Activated CD8-positive, alpha-beta memory T cell treated with anti-CD3 and anti-CD28 coated beads, Interleukin-2, amount 10 ng/mL, durations not matched to agents 7 days and 5 days (primary cell): ENCODE measurements around the gene OPA3. TPM values are rescaled to one million over a fixed set of nuclear protein-coding genes. Genes with fewer than 3 reads are reported as not detected.

Experiments used
- ATAC-seq: fragments of 150-1000 bp; cut with Tn5 transposase; one replicate; pipeline ENCODE4 v1.10.0; 2021; ENCODE audit warnings: moderate library complexity
- CTCF ChIA-PET: fragments of 350-600 bp; sonication (Branson Sonifier 250); formaldehyde crosslinking; loops from one replicate; lab custom pipeline; 2021; ENCODE audit warnings: antibody characterized with exemption; lab: Charles Lee
- DNase-seq: peaks from one replicate; pipeline ENCODE4 v3.0.0-alpha.2; 2020
- H3K27ac Mint-ChIP-seq: one replicate; pipeline ENCODE4 v1.8.0; 2021; ENCODE audit warnings: mild to moderate bottlenecking, mixed read lengths
- H3K27me3 Mint-ChIP-seq: one replicate; pipeline ENCODE4 v1.8.0; 2021; ENCODE audit warnings: mixed read lengths
- H3K36me3 Mint-ChIP-seq: one replicate; pipeline ENCODE4 v1.8.0; 2021; ENCODE audit warnings: mild to moderate bottlenecking, mixed read lengths
- H3K4me1 Mint-ChIP-seq: one replicate; pipeline ENCODE4 v1.8.0; 2021; ENCODE audit warnings: mixed read lengths
- H3K4me3 Mint-ChIP-seq: one replicate; pipeline ENCODE4 v1.8.0; 2021; ENCODE audit warnings: mild to moderate bottlenecking, moderate library complexity, mixed read lengths
- H3K9me3 Mint-ChIP-seq: one replicate; pipeline ENCODE4 v1.8.0; 2022; ENCODE audit warnings: low read depth, mixed read lengths
- total RNA-seq, 2 experiments: library from RNA; stranded (reverse); gene quantifications; one replicate each; pipeline ENCODE4 v1.2.3, GENCODE V29; 2021

Gene OPA3
- total RNA-seq, 2 experiments from 2014 or later = 13.4 to 16.7 TPM

DNA sequence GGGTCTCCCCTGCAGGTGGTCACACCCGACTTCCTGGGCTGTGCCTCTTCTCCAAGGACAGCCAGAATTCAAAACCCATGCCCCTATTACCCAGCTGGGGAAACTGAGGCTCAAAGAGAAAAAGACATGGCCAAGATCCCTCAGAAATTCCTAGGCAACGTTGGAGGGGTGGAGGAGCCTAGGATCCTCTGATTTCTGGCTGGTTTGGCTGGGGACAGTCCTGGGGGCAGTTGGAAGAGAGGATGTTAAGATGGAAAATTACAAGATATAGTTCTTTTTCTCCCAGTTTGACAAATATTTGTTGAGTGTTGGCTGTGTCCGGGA lies 74.9 kb downstream of the OPA3 start:
- no peak for DNase-seq
- no peaks in the 10 kb centered on the region for H3K9me3 Mint-ChIP-seq
- no peak for ATAC-seq
- peaks cover 23% of the 10 kb centered on the region for H3K36me3 Mint-ChIP-seq
- peak overlapping the region; percentile 94 for H3K27ac Mint-ChIP-seq
- CTCF ChIA-PET = interaction anchor here (0.9 to 2.3 kb wide), 7 partner anchors 9 to 207 kb away, joined by 3 to 13 read pairs (median 5); partner anchors contain the start of gene PPM1N
- peaks cover 61% of the 10 kb centered on the region for H3K4me1 Mint-ChIP-seq
- no peaks in the 10 kb centered on the region for H3K27me3 Mint-ChIP-seq
- H3K4me3 Mint-ChIP-seq = peak overlapping the region; percentile 99

DNA sequence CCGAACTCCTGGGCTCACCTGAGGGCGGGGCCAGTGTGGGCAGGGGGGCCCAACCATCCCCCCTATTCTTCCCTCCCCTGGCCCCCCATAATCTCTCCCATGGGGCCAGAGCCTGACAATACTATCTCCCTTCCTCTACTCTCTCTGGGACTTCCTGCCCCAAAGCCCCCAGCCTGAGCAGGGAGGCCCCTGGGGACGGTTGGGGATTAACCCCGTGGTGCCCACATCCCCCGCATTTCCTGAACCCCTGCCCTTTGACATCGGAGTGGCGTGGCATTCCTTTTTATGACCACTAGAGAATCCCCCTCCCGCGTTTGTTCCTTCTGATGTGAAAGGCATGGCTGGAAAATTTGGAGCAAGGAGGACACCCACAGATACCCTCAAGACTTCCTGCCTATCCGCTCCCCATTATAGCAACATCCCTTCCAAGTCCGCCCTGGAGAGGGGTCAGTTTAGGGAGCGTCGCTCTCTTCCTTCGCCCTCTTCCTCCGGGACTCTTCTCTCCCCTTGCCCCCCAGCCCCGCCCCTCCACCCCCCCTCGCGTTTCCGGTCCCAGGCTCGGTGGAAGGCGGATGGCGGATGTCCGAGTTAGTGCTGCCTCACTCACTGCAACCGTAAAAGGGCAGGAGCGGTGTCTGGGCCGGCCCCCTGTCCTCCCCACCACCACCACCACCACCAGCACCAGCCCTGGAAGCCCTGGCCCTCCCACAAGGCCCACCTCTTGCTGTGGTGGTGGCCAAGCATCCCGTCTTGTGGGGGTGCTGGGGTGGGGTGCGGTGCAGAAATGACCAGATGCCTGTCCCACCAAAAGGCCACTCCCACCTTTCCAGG lies 75.5 kb downstream of the OPA3 start:
- CTCF ChIA-PET = interaction anchor here (0.9 to 2.3 kb wide), 13 partner anchors 10 to 208 kb away, joined by 3 to 13 read pairs (median 4); partner anchors contain the start of gene PPM1N
- ATAC-seq (peak; percentile 4), DNase-seq (peak; percentile 83)
- Mint-ChIP-seq H3K9me3 (no peaks in the 10 kb centered on the region), H3K4me3 (peak overlapping the region; percentile 99), H3K4me1 (peaks cover 56% of the 10 kb centered on the region), H3K36me3 (peaks cover 23% of the 10 kb centered on the region), H3K27ac (peak overlapping the region; percentile 94), H3K27me3 (no peaks in the 10 kb centered on the region)

GRCh38 chr19:45508417-45508860 lies 76.2 kb downstream of the OPA3 start:
- Mint-ChIP-seq H3K4me3 (peak overlapping the region; percentile 99), H3K27me3 (no peaks in the 10 kb centered on the region), H3K36me3 (peaks cover 19% of the 10 kb centered on the region), H3K9me3 (no peaks in the 10 kb centered on the region), H3K27ac (peak overlapping the region; percentile 94), H3K4me1 (peaks cover 51% of the 10 kb centered on the region)
- peak; percentile 0 for ATAC-seq
- DNase-seq = peak; percentile 76
- CTCF ChIA-PET = interaction anchor here (0.9 to 1.7 kb wide), 10 partner anchors 9 to 137 kb away, joined by 3 to 11 read pairs (median 4); no protein-coding TSS in a partner anchor

- Mint-ChIP-seq H3K27ac (peak overlapping the region; percentile 94), H3K4me1 (peaks cover 46% of the 10 kb centered on the region), H3K27me3 (no peaks in the 10 kb centered on the region), H3K9me3 (no peaks in the 10 kb centered on the region), H3K36me3 (peaks cover 18% of the 10 kb centered on the region), H3K4me3 (peak overlapping the region; percentile 99)
- DNase-seq (no peak), ATAC-seq (no peak)
- CTCF ChIA-PET = interaction anchor here (0.7 to 1.7 kb wide), 11 partner anchors 9 to 138 kb away, joined by 3 to 11 read pairs (median 4); no protein-coding TSS in a partner anchor
Measured at GRCh38 chr19:45507872-45508416, 76.7 kb downstream of the OPA3 start.

GRCh38 chr19:45506989-45507871 lies 77.4 kb downstream of the OPA3 start, which contains the start of gene VASP:
Gene VASP, plus strand, starts transcription at chr19:45507479. Its CDS starts 293 bp downstream, at chr19:45507772.
- ATAC-seq = peak; percentile 68
- H3K36me3 Mint-ChIP-seq = peaks cover 16% of the 10 kb centered on the region
- no peaks in the 10 kb centered on the region for H3K27me3 Mint-ChIP-seq
- peaks cover 45% of the 10 kb centered on the region for H3K4me1 Mint-ChIP-seq
- CTCF ChIA-PET = interaction anchor here (0.7 to 1.7 kb wide), 7 partner anchors 8 to 138 kb away, joined by 3 to 11 read pairs (median 3); no protein-coding TSS in a partner anchor
- no peaks in the 10 kb centered on the region for H3K9me3 Mint-ChIP-seq
- peak within 1 kb of the TSS; percentile 98 for H3K27ac Mint-ChIP-seq
- H3K4me3 Mint-ChIP-seq = peak within 1 kb of the TSS; percentile 99
- DNase-seq = peak; percentile 97

- peak overlapping the region; percentile 98 for H3K27ac Mint-ChIP-seq
- DNase-seq (peak; percentile 98), ATAC-seq (peak; percentile 76)
- peaks cover 16% of the 10 kb centered on the region for H3K36me3 Mint-ChIP-seq
- no peaks in the 10 kb centered on the region for H3K27me3 Mint-ChIP-seq
- H3K9me3 Mint-ChIP-seq = no peaks in the 10 kb centered on the region
- peaks cover 40% of the 10 kb centered on the region for H3K4me1 Mint-ChIP-seq
- CTCF ChIA-PET = interaction anchor here (0.5 to 3.9 kb wide), 10 partner anchors 10 to 136 kb away, joined by 3 to 24 read pairs (median 4); partner anchors contain the start of gene RTN2
- peak overlapping the region; percentile 99 for H3K4me3 Mint-ChIP-seq
Measured at GRCh38 chr19:45506246-45506988, 78.2 kb downstream of the OPA3 start.

DNA sequence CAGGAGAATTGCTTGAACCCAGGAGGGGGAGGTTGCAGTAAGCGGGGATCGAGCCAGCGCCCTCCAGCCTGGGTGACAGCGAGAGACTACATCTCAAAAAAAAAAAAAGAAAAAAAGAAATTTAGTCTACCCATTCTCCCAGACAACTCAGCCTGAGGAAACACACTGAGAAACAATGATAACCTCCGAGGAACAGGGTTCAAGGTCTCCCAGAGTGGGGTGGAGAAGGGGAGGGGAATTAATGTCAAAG lies 78.7 kb downstream of the OPA3 start:
- peaks cover 35% of the 10 kb centered on the region for H3K4me1 Mint-ChIP-seq
- no peaks in the 10 kb centered on the region for H3K9me3 Mint-ChIP-seq
- peak overlapping the region; percentile 75 for H3K4me3 Mint-ChIP-seq
- peak overlapping the region; percentile 84 for H3K27ac Mint-ChIP-seq
- no peaks in the 10 kb centered on the region for H3K27me3 Mint-ChIP-seq
- no peak for DNase-seq
- CTCF ChIA-PET = interaction anchor here (0.5 to 4.1 kb wide), 11 partner anchors 9 to 136 kb away, joined by 3 to 24 read pairs (median 5); partner anchors contain the start of gene RTN2
- no peak for ATAC-seq
- peaks cover 12% of the 10 kb centered on the region for H3K36me3 Mint-ChIP-seq

- ATAC-seq = no peak
- Mint-ChIP-seq H3K4me1 (peaks cover 29% of the 10 kb centered on the region), H3K9me3 (no peaks in the 10 kb centered on the region), H3K36me3 (peaks cover 11% of the 10 kb centered on the region), H3K4me3 (peak overlapping the region; percentile 75), H3K27me3 (no peaks in the 10 kb centered on the region), H3K27ac (peak overlapping the region; percentile 84)
- CTCF ChIA-PET = interaction anchor here (1.2 to 4.1 kb wide), 9 partner anchors 9 to 137 kb away, joined by 3 to 24 read pairs (median 6); partner anchors contain the start of gene RTN2
- DNase-seq = no peak
Measured at GRCh38 chr19:45505151-45505995, 79.2 kb downstream of the OPA3 start.

GRCh38 chr19:45503909-45504308 lies 80.7 kb downstream of the OPA3 start:
- no peaks in the 10 kb centered on the region for H3K9me3 Mint-ChIP-seq
- no peak for ATAC-seq
- H3K27ac Mint-ChIP-seq = no peak overlapping the region
- no peak overlapping the region for H3K4me3 Mint-ChIP-seq
- peaks cover 26% of the 10 kb centered on the region for H3K4me1 Mint-ChIP-seq
- CTCF ChIA-PET = interaction anchor here (2.5 to 4.1 kb wide), 4 partner anchors 19 to 138 kb away, joined by 10 to 24 read pairs (median 19); no protein-coding TSS in a partner anchor
- H3K27me3 Mint-ChIP-seq = peaks cover 4% of the 10 kb centered on the region
- no peak for DNase-seq
- H3K36me3 Mint-ChIP-seq = peaks cover under 1% of the 10 kb centered on the region

DNA sequence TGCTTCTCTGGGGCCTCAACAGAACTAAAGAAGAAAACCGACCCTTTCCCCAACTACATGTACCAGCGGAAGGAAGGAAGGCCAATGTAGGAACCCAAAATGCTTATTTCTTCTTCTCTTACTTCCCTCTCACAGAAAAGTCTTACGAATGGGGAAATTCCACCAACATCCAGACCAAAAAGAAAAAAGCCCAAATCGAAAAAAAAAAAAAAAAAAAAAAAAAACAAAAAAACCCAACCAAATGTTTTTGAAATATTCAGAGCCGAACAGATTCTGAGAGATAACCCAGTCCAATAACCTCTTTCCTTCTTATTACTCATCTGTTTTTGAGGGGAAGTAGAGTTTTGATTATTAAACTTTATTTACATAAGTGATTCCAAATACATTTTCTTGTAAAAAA lies 82.5 kb downstream of the OPA3 start:
- CTCF ChIA-PET = interaction anchor here (1.3 to 4.1 kb wide), 2 partner anchors 12 to 56 kb away, joined by 5 to 17 read pairs; no protein-coding TSS in a partner anchor
- H3K27ac Mint-ChIP-seq = no peak overlapping the region
- peaks cover 38% of the 10 kb centered on the region for H3K4me1 Mint-ChIP-seq
- ATAC-seq (no peak), DNase-seq (no peak)
- no peaks in the 10 kb centered on the region for H3K36me3 Mint-ChIP-seq
- no peak overlapping the region for H3K4me3 Mint-ChIP-seq
- no peaks in the 10 kb centered on the region for H3K9me3 Mint-ChIP-seq
- H3K27me3 Mint-ChIP-seq = peaks cover 4% of the 10 kb centered on the region

DNA sequence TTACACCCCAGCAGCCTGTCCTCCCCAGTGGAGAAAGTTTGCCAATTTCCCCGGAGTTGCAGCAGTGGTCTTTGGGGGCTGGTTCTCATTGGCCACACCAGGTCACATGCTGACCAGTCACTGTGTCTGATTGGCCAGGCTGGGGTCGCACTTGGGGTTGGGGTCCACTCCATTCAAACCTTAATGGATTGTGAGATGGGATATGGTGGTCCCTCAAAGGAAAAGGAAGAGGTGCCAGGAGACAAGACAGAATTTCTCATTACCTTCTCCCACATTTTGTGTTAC lies 82.9 kb downstream of the OPA3 start:
- CTCF ChIA-PET = interaction anchor here (1.3 to 8.0 kb wide), 2 partner anchors 12 to 15 kb away, joined by 5 to 108 read pairs; no protein-coding TSS in a partner anchor

More for the DNA sequence above, 82.9 kb downstream of the OPA3 start:
- H3K4me1 Mint-ChIP-seq = peaks cover 40% of the 10 kb centered on the region
- H3K9me3 Mint-ChIP-seq = no peaks in the 10 kb centered on the region
- H3K4me3 Mint-ChIP-seq = no peak overlapping the region
- no peaks in the 10 kb centered on the region for H3K36me3 Mint-ChIP-seq
- no peak overlapping the region for H3K27ac Mint-ChIP-seq
- ATAC-seq (no peak), DNase-seq (no peak)
- H3K27me3 Mint-ChIP-seq = peaks cover 4% of the 10 kb centered on the region
